Keratinocyte (primary cell): ENCODE results near the gene EQTN. TPM values are rescaled to one million over a fixed set of nuclear protein-coding genes. Genes with fewer than 3 reads are reported as not detected.

ENCODE experiments used
- DNase-seq: peaks from one replicate; pipeline ENCODE4 v3.0.0-alpha.2; 2011; ENCODE audit warnings: low read depth, missing footprints, low spot score
- FAIRE-seq: peaks from 2 replicates; lab custom pipeline; 2011; peaks lifted over from hg19 to GRCh38; lab: Jason Lieb, UNC
- H2AFZ ChIP-seq: 2 replicates; pipeline ENCODE4 v1.6.0; 2012; ENCODE audit warnings: low read length, control low read depth, inconsistent platforms; ENCODE audit not compliant: control insufficient read depth
- H3K27ac ChIP-seq: 2 replicates; pipeline ENCODE4 v1.5.1; 2011; ENCODE audit warnings: low read length; ENCODE audit not compliant: control insufficient read depth, insufficient read depth
- H3K27me3 ChIP-seq: 3 replicates; pipeline ENCODE4 v1.6.0; 2011; ENCODE audit warnings: low read length; ENCODE audit not compliant: control insufficient read depth, insufficient read depth; ENCODE audit errors: extremely low read depth
- H3K36me3 ChIP-seq, 2 experiments: 2 replicates in 1 of 2; 3 replicates in 1 of 2; pipeline ENCODE4 v1.5.1; 2011; ENCODE audit warnings: low read length in 2 of 2, mild to moderate bottlenecking in 1 of 2; ENCODE audit not compliant: control insufficient read depth in 2 of 2, insufficient read depth in 2 of 2; ENCODE audit errors: extremely low read depth in 1 of 2
- H3K4me1 ChIP-seq: 3 replicates; pipeline ENCODE4 v1.5.1; 2011; ENCODE audit warnings: low read length; ENCODE audit not compliant: control insufficient read depth, insufficient read depth; ENCODE audit errors: extremely low read depth
- H3K4me2 ChIP-seq: 3 replicates; pipeline ENCODE4 v1.6.0; 2011; ENCODE audit warnings: low read depth, low read length; ENCODE audit not compliant: control insufficient read depth, insufficient read depth; ENCODE audit errors: extremely low read depth
- H3K4me3 ChIP-seq, 3 experiments: fragments of 200-600 bp in 1 of 3; sonication (generic) in 1 of 3; 2 replicates in 2 of 3; 3 replicates in 1 of 3; pipeline ENCODE4 v1.5.1; 2011 to 2016; ENCODE audit warnings: low read length in 3 of 3, mild to moderate bottlenecking in 3 of 3, control low read depth in 2 of 3, inconsistent platforms in 1 of 3, low read depth in 1 of 3, mixed read lengths in 1 of 3, mixed run types in 1 of 3, moderate library complexity in 1 of 3; ENCODE audit not compliant: control insufficient read depth in 2 of 3, insufficient read depth in 2 of 3; ENCODE audit errors: extremely low read depth in 1 of 3
- H3K79me2 ChIP-seq: 2 replicates; pipeline ENCODE4 v1.6.0; 2012; ENCODE audit warnings: low read length; ENCODE audit not compliant: control insufficient read depth, insufficient read depth
- H3K9ac ChIP-seq: 3 replicates; pipeline ENCODE4 v1.6.0; 2011; ENCODE audit warnings: low read length; ENCODE audit not compliant: control insufficient read depth, insufficient read depth; ENCODE audit errors: extremely low read depth
- H3K9me1 ChIP-seq: 3 replicates; pipeline ENCODE4 v1.6.0; 2011; ENCODE audit warnings: low read length; ENCODE audit not compliant: control insufficient read depth, insufficient read depth; ENCODE audit errors: extremely low read depth
- H3K9me3 ChIP-seq: 2 replicates; pipeline ENCODE4 v1.5.1; 2012; ENCODE audit warnings: low read depth, low read length; ENCODE audit not compliant: control insufficient read depth
- H4K20me1 ChIP-seq: 3 replicates; pipeline ENCODE4 v1.6.0; 2011; ENCODE audit warnings: low read length; ENCODE audit not compliant: control insufficient read depth, insufficient read depth; ENCODE audit errors: extremely low read depth
- EZH2 ChIP-seq: IDR thresholded peaks from one replicate; pipeline ENCODE4 v1.6.1; 2012; ENCODE audit warnings: inconsistent platforms, mild to moderate bottlenecking, low read length, moderate library complexity
- dilution Hi-C: fragments of 300-500 bp; cut with MboI; formaldehyde crosslinking; loops from one replicate; pipeline ENCODE4 v1.7.0; 2020; ENCODE audit warnings: low sequenced_read_pairs; ENCODE audit not compliant: extremely low pct_ligation_motif_present
- polyA plus RNA-seq, 5 experiments: library from polyadenylated mRNA; depleted of rRNA in 3 of 5; stranded (reverse) in 3 of 5; stranded (forward) in 1 of 5; unstranded in 1 of 5; fragments of >200 nt; gene quantifications; 1 replicate in 1 of 5; 2 replicates in 3 of 5; 3 replicates in 1 of 5; pipeline versions ENCODE4 v1.2.1 to v1.2.3, GENCODE V29; 2011 to 2012; ENCODE audit warnings: missing spikeins in 2 of 5, low read depth in 1 of 5, low replicate concordance in 1 of 5
- TF ChIP-seq, protein P1 (sequence below), 3 experiments: IDR thresholded peaks in 1 of 3; conservative IDR thresholded peaks in 1 of 3; optimal IDR thresholded peaks in 1 of 3; 2 replicates in 2 of 3; 3 replicates in 1 of 3; pipeline versions ENCODE3 to v1.5.1; 2011; ENCODE audit warnings: low read length in 3 of 3, mild to moderate bottlenecking in 3 of 3, moderate library complexity in 2 of 3, control low read depth in 1 of 3, inconsistent platforms in 1 of 3; ENCODE audit not compliant: insufficient read depth in 2 of 3; ENCODE audit errors: extremely low read depth in 1 of 3

EQTN gene
- polyA plus RNA-seq, 1 donor (not counting 4 experiments of a cell fraction or from before 2014, with no cell fraction given) = 0.21 TPM

DNA sequence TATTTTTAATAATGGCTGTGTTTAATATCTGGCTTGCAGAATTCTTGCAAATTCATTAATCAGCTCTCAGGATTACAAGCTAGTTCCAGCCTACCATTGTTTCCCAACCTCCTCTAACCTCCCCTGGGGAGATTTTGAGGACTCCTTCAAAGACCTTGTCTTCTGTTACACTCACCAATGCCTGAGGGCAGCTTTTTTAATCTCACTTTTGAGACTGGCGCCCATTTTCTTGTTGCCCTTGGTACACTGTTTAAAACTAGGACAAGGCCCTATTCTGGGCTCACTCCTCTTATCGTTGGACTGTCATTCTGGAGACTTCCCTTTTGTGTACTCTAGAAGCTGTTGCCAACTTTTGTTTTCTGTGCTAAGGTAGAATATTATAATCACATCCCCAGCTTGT, 13.6 kb upstream of the EQTN start:
- Histone ChIP-seq H3K9me3 (no peaks in the 10 kb centered on the region), H3K4me2 (no peak overlapping the region), H3K79me2 (no peaks in the 10 kb centered on the region), H4K20me1 (no peaks in the 10 kb centered on the region), H3K36me3 (no peaks in the 10 kb centered on the region), H3K4me1 (no peaks in the 10 kb centered on the region), H3K4me3 (no peak overlapping the region), H2AFZ (no peak overlapping the region), H3K9me1 (no peaks in the 10 kb centered on the region), H3K27ac (no peak overlapping the region), H3K27me3 (no peaks in the 10 kb centered on the region), H3K9ac (no peak overlapping the region)
- no peak for TF ChIP-seq EZH2
- TF ChIP-seq, protein P1, sequence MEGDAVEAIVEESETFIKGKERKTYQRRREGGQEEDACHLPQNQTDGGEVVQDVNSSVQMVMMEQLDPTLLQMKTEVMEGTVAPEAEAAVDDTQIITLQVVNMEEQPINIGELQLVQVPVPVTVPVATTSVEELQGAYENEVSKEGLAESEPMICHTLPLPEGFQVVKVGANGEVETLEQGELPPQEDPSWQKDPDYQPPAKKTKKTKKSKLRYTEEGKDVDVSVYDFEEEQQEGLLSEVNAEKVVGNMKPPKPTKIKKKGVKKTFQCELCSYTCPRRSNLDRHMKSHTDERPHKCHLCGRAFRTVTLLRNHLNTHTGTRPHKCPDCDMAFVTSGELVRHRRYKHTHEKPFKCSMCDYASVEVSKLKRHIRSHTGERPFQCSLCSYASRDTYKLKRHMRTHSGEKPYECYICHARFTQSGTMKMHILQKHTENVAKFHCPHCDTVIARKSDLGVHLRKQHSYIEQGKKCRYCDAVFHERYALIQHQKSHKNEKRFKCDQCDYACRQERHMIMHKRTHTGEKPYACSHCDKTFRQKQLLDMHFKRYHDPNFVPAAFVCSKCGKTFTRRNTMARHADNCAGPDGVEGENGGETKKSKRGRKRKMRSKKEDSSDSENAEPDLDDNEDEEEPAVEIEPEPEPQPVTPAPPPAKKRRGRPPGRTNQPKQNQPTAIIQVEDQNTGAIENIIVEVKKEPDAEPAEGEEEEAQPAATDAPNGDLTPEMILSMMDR (optimal IDR thresholded peaks at IDR 0.05 in 1 of 3, IDR thresholded peaks at IDR 0.05 in 1 of 3, conservative IDR thresholded peaks at IDR 0.05 in 1 of 3; ENCODE audit: extremely low read depth in 1 of 3, insufficient read depth in 2 of 3, low read length in 3 of 3) = no peak
- FAIRE-seq = no peak
- dilution Hi-C loops = no loop called here
- no peak for DNase-seq

DNA sequence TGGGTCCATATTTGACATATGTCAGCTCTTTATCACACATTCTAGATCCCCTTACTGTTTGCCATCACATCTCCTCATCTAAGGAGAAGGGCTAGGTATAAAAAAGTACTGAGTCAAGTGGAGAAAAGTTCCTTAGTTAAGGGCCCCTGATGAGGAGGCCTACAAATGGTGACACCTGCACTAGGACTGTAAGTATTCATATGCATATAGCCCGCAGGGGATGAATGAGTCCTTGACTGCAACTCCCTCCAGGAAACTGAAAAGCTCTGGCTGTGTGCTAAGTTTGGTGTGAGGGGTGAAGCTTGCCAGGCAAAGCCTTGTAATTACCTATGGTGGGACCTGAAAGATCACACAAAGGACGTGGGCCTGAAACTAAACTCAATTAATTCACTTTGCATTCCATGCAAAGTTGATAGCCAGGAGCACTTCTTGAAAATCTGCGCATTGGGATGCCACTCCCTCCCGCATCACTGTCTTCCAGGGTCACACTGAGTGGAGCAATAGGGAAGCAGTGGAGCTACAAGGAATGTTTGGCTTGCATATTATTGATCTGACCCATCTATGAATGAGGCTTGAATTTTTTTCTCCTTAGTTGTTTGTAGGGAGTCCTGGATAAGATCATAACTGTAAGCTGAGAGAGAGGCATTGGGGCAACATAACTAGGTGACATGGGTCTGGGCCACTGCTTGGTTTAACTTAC, 11.9 kb upstream of the EQTN start:
- no peak overlapping the region for H3K4me3 ChIP-seq
- no peak overlapping the region for H3K27ac ChIP-seq
- FAIRE-seq (no peak), DNase-seq (no peak)
- TF ChIP-seq, protein P1 (optimal IDR thresholded peaks at IDR 0.05 in 1 of 3, IDR thresholded peaks at IDR 0.05 in 1 of 3, conservative IDR thresholded peaks at IDR 0.05 in 1 of 3; ENCODE audit: extremely low read depth in 1 of 3, insufficient read depth in 2 of 3, low read length in 3 of 3) = no peak
- no peak for TF ChIP-seq EZH2
- no peaks in the 10 kb centered on the region for H4K20me1 ChIP-seq
- H3K27me3 ChIP-seq = no peaks in the 10 kb centered on the region
- no peak overlapping the region for H3K4me2 ChIP-seq
- H3K9me1 ChIP-seq = no peaks in the 10 kb centered on the region
- no peak overlapping the region for H3K9ac ChIP-seq
- no peaks in the 10 kb centered on the region for H3K79me2 ChIP-seq
- H3K36me3 ChIP-seq = no peaks in the 10 kb centered on the region
- H3K4me1 ChIP-seq = no peaks in the 10 kb centered on the region
- dilution Hi-C loops = no loop called here
- H3K9me3 ChIP-seq = no peaks in the 10 kb centered on the region
- no peak overlapping the region for H2AFZ ChIP-seq
